NCI-H2107 treated with DMSO at 0.1 percent for 48 hours (cell line): ENCODE measurements around the gene AMMECR1.
"Not testable (repeated sequence)": the region's sequence is repeated elsewhere in the genome, so short reads cannot be mapped to it uniquely, and the experiment has no call there.

Source experiments
- DNase-seq: peaks from one replicate; lab custom pipeline; 2025; ENCODE audit not compliant: unreplicated experiment; lab: John Stamatoyannopoulos, UW

AMMECR1 gene

DNA sequence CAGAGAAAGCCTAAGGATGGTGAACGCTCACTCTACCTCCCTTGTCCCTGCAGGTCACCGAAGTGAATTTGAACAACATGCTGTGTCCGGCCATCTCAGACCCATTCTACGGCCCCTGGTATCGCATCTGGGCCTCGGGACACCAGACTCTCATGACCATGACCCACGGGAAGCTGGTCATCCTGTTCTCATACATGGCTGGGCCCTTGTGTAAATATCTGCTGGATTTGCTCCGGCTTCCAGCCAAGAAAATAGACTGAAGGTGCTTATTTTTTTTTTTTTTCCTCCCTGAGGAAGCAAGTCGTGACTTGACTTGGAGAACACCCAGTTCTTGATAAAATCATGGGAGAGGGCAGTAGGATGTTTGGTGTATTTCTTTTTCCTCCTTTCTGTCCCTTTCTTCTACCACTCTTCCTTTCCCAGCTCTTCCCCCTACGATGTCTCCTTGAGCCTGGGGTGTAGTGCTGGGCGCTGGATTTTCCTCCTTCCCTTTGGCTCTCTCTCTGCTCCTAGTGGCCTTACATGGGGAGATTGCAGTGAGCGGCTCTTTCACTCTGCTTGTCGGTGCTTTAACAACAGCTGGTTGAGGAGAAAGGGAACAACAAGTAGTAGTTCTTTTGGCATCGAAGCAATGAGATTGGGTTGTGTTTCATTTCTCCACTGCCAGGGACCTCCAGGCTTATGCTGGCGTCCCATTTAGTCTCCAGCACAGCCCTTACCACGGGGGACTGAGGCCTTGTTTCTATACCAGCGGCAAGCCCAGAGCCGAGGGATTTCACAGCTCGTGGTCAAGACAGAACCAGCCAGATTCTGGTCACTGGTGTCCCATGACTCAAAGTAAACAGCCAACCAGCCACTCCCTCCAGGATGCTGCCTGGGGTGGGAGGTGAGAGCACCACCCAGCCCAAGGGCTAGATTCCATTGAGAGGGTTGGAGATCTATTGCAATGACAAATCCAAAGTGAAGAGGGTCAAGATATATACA, 144.4 kb downstream of the AMMECR1 start:
- no peak for DNase-seq

DNA sequence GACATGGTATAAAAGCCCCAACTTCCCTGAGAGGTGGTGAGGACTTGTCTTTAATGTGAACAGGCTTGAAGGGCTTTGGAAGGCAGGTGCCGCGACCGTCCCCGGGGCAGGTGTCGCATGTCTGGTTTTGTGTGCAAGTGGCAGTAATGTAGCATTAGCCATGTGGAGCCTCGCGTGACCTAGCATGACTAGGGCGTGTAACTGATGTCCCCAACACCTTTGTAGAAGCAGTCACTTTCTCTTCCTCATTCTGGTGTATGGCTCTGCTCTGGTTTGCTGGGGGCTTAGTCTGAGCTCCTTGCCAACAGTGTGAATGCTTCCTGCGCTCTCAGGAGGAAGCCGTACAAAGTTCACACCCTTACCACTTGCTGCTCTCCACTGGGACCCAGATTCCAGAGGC, 145.7 kb downstream of the AMMECR1 start:
- DNase-seq, result no peak

DNA sequence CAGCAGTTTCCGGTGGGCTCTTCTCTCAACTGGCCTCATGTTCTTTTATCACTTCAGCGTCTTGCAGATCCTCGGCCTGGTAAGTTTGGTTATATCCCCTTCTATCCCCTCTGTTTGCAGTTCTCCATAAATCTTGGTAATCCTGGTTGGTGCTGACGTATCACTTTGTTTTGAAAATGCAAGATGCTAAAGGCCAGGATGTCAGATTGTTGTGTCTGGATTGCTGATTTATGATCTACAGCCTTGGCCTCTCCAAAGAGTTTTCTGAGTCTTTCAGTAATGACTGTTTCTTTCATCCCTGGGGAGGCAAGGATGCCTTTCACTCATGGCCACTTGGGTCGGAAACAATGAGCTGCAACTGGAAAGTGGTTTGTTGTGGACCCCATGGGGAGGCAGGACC, 146.4 kb downstream of the AMMECR1 start:
- DNase-seq, result no peak

DNA sequence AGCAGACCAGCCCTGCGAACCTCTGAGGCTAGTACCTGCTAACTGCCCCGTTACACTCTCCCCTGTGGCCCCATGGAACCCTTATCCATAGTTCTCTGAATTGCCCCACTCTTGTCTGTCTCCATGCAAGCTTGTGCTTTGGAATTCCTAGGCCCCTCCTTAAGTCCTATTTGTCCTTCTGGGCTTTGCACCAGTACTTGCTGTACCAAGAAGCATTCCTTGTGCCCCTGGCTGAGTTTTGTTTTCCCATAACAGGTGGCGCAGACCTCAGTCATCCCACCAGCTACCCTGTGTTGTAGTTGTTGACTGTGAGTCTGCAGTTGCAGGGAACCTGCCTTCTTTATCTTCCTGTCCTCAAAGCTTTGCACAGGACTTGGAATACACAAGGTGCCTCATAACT, 147.9 kb downstream of the AMMECR1 start:
- no peak for DNase-seq

DNA sequence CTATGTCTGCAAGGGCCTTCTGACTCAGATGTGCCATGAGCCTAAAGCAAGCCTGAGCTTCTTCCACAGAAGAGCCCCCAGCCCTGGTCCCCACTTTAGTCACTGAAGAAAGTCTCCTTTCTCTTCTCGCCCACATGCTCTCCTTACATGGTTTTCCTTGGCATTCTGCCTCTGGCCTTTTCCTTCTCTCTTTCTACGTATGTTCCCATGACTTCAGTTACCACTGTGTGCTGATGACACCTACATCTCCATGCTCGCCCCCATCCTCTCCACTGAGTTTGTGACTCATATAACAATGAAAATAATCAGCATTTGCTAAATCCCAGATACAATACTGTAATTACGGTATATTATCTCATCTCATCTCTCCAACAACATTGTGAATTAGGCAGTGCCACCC, 149.3 kb downstream of the AMMECR1 start:
- no peak for DNase-seq

DNA sequence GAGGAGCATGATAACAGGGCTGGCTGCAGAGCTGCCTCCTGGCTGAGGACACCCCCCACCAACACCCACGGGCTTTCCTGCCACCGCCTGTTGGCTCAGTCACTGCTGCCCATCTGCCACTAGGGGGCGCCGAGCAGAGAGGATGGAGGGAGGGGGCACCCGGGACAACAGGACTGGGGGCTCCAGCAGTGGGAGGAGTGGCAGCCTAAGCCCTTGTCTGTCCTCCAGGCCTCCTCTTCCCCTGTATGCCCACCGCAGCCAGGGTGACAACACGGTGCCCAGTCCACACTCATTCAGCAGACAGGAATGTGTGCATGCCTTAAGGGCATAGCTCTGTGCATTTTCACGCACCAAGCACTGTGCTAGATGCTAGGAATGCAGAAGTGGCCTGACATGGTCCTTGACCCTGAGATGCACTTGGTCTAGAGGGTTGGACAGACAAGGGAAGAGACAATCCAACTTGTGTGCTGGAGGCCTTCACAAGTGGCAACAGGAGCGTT, 149.9 kb downstream of the AMMECR1 start:
- DNase-seq, result no peak

DNA sequence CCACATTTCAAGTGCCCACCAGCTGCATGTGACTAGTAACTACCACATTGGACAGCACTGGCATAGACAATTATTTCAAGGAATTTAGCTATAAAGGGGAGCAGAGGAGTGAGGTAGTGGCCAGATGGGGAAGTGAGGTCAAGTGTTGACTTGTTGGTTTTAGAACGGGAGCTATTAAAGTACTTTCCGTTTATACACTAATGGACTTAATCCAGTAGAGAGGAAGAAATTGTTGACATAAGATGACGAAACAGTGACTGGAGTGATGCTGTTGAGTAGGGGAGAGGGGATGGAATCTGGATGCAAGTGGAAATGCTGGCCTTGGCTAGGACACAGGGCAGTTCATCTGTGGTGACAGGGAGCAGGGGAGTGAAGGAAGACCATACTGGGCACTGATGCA, 154.4 kb downstream of the AMMECR1 start:
- DNase-seq, result no peak

DNA sequence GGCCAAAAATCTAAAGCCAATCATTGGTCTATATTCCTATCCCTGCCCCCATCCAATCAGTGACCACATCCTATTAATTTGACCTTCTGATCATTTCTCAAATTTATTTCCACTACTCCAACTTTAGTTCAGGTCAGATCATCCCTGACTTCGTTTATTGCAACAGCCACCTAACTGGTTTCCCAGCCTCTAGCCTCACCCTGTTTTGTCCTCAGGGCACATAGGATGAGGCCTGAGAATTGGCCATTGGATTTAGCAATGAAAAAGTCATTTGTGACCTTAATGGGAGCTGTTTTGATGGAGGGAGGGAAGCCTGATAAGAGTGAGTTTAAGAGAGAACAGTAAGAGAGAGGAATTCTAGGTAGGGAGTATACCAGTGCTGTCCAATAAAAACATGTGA, 155.0 kb downstream of the AMMECR1 start:
- no peak for DNase-seq

DNA sequence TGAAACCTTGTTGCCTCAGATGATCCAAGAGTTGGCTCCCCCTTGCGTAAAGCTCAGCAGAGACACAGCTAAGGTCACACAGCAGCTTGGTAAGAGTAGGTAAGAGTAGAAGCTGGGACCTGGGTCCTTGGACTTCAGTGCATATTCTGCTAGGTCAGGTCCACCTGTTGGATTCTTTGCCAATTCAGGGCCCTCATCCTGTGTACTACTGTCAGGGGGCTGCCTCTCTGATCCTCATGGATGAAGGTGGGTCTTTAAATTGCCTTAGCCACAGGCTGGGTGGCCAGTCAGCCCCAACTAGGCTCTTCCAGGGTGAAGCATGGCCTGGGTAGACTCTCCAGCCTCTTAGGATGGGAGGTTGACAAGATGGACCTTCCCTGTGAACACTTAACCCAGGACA, 155.8 kb downstream of the AMMECR1 start:
- DNase-seq, result no peak

DNA sequence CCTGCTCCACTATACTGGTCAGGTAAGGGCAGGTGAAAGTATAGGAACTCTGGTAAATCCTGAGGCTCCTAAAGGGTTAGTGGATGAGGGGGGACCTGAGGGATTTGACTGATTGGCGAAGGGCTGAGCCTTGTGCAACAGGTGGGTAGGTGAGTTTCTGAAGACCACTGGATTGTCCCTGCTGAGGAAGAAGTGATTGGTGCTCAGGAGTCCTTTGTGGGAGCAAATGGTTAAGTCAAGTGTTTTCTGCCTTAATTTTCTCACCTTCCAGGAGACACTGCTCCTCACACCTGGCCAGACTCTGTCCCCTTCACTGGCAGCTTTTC, 156.6 kb downstream of the AMMECR1 start:
- no peak for DNase-seq

DNA sequence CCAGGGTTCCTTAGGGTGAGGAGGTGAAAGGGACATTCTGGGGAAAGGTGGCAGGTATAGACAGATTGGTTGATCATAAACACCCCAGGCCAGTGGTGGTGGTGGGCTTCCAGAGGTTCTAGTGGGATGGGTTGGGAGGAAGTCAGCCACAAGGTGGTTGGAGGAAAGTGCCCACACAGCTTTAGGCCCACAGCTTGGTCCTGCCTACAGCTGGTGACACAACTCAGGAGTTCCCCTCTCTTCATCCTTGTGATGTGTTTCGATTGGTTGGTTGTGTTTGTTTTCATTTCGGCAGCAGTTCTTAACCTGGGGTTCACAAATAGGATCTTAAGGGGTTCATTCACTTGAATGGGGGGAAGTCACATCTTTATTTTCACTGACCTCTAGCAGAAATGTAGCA, 158.0 kb downstream of the AMMECR1 start:
- no peak for DNase-seq

DNA sequence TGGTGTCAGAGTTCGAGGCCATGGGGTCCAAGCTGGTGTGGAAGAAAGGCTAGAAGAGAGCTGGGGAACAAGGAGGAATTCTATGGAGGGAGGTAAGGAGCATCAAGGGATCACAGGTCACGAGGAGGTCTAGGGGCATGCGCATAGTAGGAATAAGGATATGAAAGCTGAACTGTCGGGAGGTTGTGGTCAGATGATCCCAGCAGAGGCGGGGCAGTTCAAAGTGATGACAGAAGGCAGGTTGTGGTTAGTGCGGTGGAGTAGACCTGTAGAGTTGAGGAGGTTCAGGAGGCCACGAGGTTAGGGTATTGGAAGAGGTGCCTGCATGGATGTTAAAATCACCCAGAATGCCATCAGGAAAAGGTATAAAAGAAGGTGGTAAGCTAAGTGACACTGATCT, 158.7 kb downstream of the AMMECR1 start:
- no peak for DNase-seq

DNA sequence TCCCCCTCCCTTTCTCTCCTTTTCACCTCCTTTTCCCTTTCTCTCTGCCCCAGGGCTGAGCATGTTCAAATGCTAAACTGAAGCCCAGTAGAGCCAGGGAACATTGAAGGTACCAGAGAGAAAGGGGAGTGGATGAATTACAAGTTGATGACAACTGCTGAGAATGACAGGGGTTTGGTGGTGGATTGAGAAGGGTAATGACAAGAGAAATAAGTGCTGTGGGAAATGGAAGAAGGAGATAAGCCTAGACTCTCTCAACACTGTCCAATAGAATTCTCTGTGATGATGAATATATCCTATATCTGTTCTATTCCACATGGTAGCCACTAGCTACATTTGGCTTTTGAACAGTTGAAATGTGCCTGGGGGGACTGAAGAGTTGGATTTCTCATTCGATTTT, 160.4 kb downstream of the AMMECR1 start:
- no peak for DNase-seq

DNA sequence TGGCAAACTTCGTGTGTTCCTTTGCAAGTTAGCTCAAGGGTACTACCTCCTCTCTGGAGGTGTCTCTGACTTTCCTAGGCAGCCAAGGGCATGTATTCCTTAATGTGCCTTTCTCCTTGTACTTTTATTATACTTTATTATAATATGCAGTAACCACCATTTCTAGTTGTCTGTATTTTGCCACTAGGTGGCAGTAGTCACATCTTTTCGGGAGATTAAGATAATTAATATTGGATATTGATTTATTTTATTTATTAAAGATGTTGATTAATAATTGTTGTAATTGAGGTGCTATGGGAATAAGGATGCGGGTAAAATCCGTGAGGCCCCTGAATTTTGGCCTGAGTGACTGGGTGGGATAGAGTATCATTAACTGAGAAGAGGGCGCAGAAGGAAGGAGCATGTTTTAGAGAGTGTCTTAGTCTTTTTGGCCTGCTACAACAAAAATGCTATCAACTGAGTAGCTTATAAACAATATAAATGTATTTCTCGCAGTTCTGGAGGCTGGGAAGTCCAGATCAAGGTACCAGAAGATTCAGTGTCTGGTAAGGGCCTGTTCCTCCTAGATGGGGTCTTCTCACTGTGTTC, 161.6 kb downstream of the AMMECR1 start:
- no peak for DNase-seq

DNA sequence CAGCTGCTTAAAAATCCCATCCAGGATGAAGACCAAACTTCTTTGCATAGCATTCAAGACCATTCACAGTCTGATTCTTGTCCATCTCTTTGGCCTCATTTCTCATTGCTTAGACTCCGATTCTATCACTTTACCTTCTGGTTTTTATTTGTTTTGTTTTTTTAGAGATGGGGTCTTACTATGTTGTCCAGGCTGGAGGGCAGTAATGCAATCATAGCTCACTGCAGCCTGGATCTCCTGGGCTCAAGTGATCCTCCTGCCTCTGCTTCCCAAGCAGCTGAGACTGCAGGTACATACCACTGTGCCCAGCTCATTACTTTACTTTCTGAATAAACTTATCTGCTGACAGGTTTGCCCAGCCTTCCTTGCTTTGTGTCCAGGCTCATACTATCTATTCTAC, 162.1 kb downstream of the AMMECR1 start:
- DNase-seq, result no peak

DNA sequence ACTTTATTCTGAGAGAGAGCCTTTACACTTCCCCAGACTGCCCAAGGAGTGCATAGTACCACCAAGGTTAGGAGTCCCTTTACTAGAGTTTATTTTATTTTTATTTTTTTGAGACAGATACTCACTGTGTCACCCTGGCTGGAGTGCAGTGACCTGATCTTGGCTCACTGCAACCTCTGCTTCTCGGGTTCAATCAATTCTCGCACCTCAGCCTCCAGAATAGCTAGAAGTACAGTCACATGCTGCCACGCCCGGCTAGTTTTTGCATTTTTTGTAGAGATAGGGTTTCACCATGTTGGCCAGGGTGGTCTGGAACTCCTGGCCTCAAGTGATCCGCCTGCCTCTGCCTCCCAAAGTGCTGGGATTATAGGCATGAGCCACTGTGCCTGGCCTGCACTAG, 163.6 kb downstream of the AMMECR1 start:
- not testable (repeated sequence) for DNase-seq

DNA sequence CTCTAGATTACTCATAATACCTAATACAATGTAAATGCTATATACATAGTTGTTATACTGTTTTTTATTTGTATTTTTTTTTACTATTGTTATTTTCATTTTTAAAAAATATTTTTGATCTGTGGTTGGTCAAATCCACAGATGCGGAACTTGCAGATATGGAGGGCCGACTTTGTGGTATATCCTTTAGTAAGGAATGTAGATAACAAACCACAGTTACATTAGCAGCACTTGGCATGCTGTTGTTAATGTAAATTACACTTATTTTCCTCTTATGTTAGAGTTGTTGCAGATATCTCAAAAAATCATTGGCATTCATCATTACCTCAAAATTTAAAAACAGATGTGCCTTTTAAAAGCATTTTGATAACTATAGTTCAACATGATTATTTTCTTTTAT, 164.0 kb downstream of the AMMECR1 start:
- no peak for DNase-seq

DNA sequence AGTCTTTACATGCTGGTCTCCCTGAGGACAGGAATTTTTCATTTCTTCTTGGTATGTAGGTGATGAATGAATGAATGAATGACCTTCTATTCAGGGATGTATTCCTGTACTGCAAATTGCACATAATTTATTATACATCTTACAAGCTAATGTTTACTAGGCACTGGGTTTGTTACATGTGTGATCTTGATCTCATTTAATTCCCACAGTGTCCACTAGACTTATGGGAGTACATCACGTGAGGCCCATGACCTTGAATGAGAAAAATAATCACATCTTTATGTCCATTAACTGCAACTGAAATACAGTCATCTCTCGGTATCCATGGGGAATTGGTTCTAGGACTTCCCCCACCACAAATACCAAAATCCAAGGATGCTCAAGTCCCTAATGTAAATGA, 164.6 kb downstream of the AMMECR1 start:
- no peak for DNase-seq

DNA sequence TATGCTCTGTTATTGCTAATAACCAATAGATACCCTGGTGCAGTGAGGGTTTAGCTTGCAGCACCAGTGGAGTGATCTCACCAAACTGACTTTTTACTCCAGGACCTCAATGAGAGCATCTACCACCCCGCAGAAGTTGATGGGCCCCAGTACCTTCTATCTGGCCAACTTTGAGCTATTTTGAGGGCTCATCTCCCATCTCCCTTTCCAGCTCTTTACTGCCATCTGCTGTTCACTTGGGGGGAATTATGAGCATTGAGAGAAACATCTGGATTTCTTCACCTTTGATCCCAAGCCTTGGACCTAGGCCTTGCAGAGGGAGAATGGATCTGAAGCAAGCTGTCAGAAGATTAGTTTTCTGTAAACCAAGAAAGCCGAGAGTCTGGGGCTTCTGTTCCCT, 171.4 kb downstream of the AMMECR1 start:
- DNase-seq, result peak; percentile 22

DNA sequence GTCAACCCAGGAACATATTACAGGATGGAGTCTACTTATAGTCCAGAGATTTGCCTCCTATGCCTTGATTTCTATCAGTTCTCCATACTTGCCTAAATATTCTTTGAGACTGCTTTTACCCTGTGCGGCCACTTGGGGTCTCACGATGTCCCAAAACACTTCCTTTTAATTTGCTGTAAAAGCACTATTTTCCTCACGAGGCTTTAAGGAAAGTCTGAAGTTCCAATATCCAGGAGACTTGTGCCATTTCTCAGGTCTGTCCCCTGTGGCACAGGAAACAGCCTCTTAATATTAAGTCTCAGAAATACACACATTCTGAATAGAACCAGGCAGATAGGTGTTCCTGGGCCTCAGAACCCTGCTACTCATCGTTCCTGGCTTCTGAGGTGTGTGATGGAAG, 172.0 kb downstream of the AMMECR1 start:
- DNase-seq, result peak; percentile 8

DNA sequence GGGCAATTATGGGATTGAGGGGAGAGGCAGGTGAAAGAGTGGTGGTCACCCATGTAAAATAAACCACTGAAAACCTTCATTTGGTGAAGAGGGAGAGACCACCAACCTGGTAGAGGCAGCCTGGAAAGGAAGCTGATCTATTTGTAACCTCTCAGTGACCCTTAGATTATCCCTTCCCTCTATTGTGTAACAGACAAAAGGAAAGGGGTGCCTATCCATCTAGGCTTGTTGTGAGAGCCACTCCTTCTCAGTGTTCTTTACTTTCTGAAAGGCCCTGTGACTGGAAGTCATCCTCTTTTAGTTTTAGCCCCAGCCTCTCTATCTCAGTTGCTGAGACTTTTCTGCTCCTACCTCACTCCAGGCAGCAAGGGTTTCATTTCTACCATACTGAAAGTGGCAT, 172.6 kb downstream of the AMMECR1 start:
- no peak for DNase-seq
